SK-N-SH (cell line): ENCODE results near the gene HDAC4.

Experiments used
- EP300 ChIP-seq, 2 experiments: IDR thresholded peaks; 2 replicates each; pipeline versions ENCODE4 v1.4.0 to v1.6.1; 2012; ENCODE audit warnings: borderline replicate concordance in 1 of 2, low read depth in 1 of 2, low read length in 1 of 2
- EZH2phosphoT487 ChIP-seq: fragments of 200-600 bp; sonication (generic); IDR thresholded peaks from 2 replicates; pipeline ENCODE4 v1.6.1; 2017; ENCODE audit warnings: low read depth, mixed run types, mild to moderate bottlenecking, antibody characterized with exemption, moderate library complexity, borderline replicate concordance
- FOXJ3 ChIP-seq: sonication (generic); formaldehyde crosslinking; IDR thresholded peaks from 2 replicates; pipeline ENCODE4 v1.5.1; 2020; ENCODE audit warnings: mild to moderate bottlenecking, missing genetic modification reagents
- NFIC ChIP-seq: IDR thresholded peaks from 2 replicates; pipeline ENCODE4 v1.4.0; 2012; ENCODE audit warnings: borderline replicate concordance
- POLR2AphosphoS5 ChIP-seq: IDR thresholded peaks from 2 replicates; pipeline ENCODE4 v1.6.1; 2012; ENCODE audit warnings: low read depth, low read length
- TAF1 ChIP-seq: IDR thresholded peaks from 2 replicates; pipeline ENCODE4 v1.6.1; 2012; ENCODE audit warnings: low read depth, mild to moderate bottlenecking, low read length, moderate library complexity, borderline replicate concordance
- TCF12 ChIP-seq: IDR thresholded peaks from 2 replicates; pipeline ENCODE4 v1.4.0; 2012
- YY1 ChIP-seq: IDR thresholded peaks from 2 replicates; pipeline ENCODE4 v1.4.0; 2012; ENCODE audit warnings: low read depth, mild to moderate bottlenecking
- TF ChIP-seq, protein P1 (sequence below): fragments of 200-600 bp; sonication (generic); IDR thresholded peaks from 2 replicates; pipeline ENCODE4 v1.6.1; 2017; ENCODE audit warnings: antibody characterized with exemption, mild to moderate bottlenecking, moderate library complexity
- TF ChIP-seq, protein P2 (sequence below): fragments of 150-350 bp; IDR thresholded peaks from 2 replicates; pipeline ENCODE4 v1.6.1; 2016; ENCODE audit warnings: mild to moderate bottlenecking, low read depth, low read length
- TF ChIP-seq, protein P3 (sequence below): IDR thresholded peaks from 2 replicates; pipeline ENCODE4 v1.6.1; 2012; ENCODE audit warnings: mild to moderate bottlenecking, low read depth, low read length, moderate library complexity
- TF ChIP-seq, protein P4 (sequence below): IDR thresholded peaks from 2 replicates; pipeline ENCODE4; 2012

DNA sequence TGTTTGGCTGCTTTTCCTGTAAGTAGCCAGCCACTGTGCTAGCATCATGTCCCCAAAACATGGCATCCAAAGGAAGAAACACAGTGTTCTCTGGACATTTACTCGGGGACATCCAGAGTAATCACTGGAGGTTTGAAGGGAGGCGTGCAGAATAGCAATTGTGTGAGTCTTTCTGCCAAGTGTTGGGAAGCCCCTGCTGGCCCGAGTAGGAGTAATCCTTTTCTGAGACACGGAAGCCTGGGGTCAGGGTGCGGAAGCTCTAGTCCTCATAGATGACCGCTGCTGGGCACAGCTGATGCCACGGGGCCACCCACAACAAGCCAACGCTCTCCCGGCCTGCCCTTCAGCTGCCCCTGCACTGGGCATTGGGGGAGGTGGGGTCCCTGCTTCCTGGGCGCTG lies 24.8 kb upstream of the HDAC4 start:
- TF ChIP-seq, protein P1, sequence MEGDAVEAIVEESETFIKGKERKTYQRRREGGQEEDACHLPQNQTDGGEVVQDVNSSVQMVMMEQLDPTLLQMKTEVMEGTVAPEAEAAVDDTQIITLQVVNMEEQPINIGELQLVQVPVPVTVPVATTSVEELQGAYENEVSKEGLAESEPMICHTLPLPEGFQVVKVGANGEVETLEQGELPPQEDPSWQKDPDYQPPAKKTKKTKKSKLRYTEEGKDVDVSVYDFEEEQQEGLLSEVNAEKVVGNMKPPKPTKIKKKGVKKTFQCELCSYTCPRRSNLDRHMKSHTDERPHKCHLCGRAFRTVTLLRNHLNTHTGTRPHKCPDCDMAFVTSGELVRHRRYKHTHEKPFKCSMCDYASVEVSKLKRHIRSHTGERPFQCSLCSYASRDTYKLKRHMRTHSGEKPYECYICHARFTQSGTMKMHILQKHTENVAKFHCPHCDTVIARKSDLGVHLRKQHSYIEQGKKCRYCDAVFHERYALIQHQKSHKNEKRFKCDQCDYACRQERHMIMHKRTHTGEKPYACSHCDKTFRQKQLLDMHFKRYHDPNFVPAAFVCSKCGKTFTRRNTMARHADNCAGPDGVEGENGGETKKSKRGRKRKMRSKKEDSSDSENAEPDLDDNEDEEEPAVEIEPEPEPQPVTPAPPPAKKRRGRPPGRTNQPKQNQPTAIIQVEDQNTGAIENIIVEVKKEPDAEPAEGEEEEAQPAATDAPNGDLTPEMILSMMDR: no peak
- no peak for TF ChIP-seq EP300 (IDR thresholded peaks at IDR 0.05; ENCODE audit: borderline replicate concordance in 1 of 2, low read depth in 1 of 2, low read length in 1 of 2)
- TF ChIP-seq, protein P2, sequence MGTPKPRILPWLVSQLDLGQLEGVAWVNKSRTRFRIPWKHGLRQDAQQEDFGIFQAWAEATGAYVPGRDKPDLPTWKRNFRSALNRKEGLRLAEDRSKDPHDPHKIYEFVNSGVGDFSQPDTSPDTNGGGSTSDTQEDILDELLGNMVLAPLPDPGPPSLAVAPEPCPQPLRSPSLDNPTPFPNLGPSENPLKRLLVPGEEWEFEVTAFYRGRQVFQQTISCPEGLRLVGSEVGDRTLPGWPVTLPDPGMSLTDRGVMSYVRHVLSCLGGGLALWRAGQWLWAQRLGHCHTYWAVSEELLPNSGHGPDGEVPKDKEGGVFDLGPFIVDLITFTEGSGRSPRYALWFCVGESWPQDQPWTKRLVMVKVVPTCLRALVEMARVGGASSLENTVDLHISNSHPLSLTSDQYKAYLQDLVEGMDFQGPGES: no peak
- TF ChIP-seq, protein P3, sequence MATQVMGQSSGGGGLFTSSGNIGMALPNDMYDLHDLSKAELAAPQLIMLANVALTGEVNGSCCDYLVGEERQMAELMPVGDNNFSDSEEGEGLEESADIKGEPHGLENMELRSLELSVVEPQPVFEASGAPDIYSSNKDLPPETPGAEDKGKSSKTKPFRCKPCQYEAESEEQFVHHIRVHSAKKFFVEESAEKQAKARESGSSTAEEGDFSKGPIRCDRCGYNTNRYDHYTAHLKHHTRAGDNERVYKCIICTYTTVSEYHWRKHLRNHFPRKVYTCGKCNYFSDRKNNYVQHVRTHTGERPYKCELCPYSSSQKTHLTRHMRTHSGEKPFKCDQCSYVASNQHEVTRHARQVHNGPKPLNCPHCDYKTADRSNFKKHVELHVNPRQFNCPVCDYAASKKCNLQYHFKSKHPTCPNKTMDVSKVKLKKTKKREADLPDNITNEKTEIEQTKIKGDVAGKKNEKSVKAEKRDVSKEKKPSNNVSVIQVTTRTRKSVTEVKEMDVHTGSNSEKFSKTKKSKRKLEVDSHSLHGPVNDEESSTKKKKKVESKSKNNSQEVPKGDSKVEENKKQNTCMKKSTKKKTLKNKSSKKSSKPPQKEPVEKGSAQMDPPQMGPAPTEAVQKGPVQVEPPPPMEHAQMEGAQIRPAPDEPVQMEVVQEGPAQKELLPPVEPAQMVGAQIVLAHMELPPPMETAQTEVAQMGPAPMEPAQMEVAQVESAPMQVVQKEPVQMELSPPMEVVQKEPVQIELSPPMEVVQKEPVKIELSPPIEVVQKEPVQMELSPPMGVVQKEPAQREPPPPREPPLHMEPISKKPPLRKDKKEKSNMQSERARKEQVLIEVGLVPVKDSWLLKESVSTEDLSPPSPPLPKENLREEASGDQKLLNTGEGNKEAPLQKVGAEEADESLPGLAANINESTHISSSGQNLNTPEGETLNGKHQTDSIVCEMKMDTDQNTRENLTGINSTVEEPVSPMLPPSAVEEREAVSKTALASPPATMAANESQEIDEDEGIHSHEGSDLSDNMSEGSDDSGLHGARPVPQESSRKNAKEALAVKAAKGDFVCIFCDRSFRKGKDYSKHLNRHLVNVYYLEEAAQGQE: no peak
- TF ChIP-seq YY1: no peak
- TF ChIP-seq TCF12: no peak
- TF ChIP-seq TAF1: no peak
- TF ChIP-seq FOXJ3: no peak
- no peak for TF ChIP-seq POLR2AphosphoS5
- TF ChIP-seq, protein P4, sequence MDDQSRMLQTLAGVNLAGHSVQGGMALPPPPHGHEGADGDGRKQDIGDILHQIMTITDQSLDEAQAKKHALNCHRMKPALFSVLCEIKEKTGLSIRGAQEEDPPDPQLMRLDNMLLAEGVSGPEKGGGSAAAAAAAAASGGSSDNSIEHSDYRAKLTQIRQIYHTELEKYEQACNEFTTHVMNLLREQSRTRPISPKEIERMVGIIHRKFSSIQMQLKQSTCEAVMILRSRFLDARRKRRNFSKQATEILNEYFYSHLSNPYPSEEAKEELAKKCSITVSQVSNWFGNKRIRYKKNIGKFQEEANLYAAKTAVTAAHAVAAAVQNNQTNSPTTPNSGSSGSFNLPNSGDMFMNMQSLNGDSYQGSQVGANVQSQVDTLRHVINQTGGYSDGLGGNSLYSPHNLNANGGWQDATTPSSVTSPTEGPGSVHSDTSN: no peak
- TF ChIP-seq EZH2phosphoT487: no peak
- TF ChIP-seq NFIC: no peak
